Measurements from ENCODE around the gene UBAP2L. TPM values are rescaled to one million over a fixed set of nuclear protein-coding genes. Genes with fewer than 3 reads are reported as not detected.

Gene UBAP2L
- total and polyA plus RNA-seq, 11 donors: 57.4 to 142 (median 97.6) TPM

GRCh38 chr1:154174654-154175053, 46.1 kb upstream of the UBAP2L start:
- Histone ChIP-seq H3K27ac (no peak overlapping the region), H3K9me3 (no peaks in the 10 kb centered on the region), H3K4me3 (no peak overlapping the region), H3K36me3 (peaks cover 4 to 79% (median 65%) of the 10 kb centered on the region in 9 donors), H3K4me1 (peaks cover 8 to 47% (median 38%) of the 10 kb centered on the region in 12 donors), H3K27me3 (no peaks in the 10 kb centered on the region)
- WGBS, 4 donors: 96 to 98% (median 97%) methylated on average over 4 of the region's 4 CpGs
- no peak for TF ChIP-seq CTCF (IDR thresholded peaks at IDR 0.05)
- no peak for TF ChIP-seq POLR2A (IDR thresholded peaks at IDR 0.05)
- DNase-seq (no peak), ATAC-seq (no peak)
- intact Hi-C loops (cut with DNase I): loop anchor here in 1 of 10 donors (5.0 kb wide), 1 partner anchor 182 kb away; the partner anchor contains the start of gene RPS27

- WGBS, 4 donors: 29 to 42% (median 34%) methylated on average over 2 of the region's 2 CpGs
- Histone ChIP-seq H3K4me1 (peaks cover 8 to 61% (median 55%) of the 10 kb centered on the region in 12 donors), H3K27me3 (no peaks in the 10 kb centered on the region), H3K36me3 (peaks cover 4 to 77% (median 48%) of the 10 kb centered on the region in 9 donors), H3K9me3 (no peaks in the 10 kb centered on the region), H3K27ac (peak overlapping the region in 7 of 12 donors; percentile 27 to 98 (median 47)), H3K4me3 (peak overlapping the region in 1 of 12 donors; percentile 7)
- ATAC-seq (peak in 3 of 4 donors; percentile 60 to 82 (median 74)), DNase-seq (peak in 2 of 5 donors; percentile 37 to 42)
- TF ChIP-seq CTCF (IDR thresholded peaks at IDR 0.05) (no peak), POLR2A (IDR thresholded peaks at IDR 0.05) (no peak)
- intact Hi-C loops (cut with DNase I): loop anchor here in 1 of 10 donors (5.0 kb wide), 1 partner anchor 184 kb away; the partner anchor contains the start of gene RPS27
These were observed 44.4 kb upstream of the UBAP2L start for GRCh38 chr1:154176337-154176736.

DNA sequence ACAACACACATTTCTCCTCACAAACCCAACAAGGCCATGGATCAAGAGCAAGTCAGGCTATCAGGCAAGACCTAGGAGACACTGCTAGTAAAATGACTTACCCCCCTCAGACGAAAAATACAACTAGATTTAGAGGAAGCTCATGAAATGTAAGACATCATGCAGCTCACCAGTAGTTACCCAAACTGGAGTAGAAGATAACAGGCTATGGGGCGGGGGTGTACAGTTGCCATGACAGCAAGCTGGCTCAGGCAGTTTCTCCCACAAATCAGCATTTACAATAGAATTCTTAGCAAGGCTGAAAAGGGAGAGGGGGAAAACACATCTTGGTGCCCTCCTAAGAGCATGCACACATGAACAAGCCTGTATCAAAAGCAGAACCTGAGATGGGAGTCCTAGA, 42.7 kb upstream of the UBAP2L start:
- Histone ChIP-seq H3K27me3 (no peaks in the 10 kb centered on the region), H3K4me3 (peak overlapping the region in 1 of 12 donors; percentile 99), H3K27ac (peak overlapping the region in 2 of 12 donors; percentile 63 to 98), H3K9me3 (no peaks in the 10 kb centered on the region), H3K36me3 (peaks cover under 1 to 60% (median 31%) of the 10 kb centered on the region in 9 donors), H3K4me1 (peaks cover 8 to 73% (median 62%) of the 10 kb centered on the region in 12 donors)
- no peak for TF ChIP-seq CTCF (IDR thresholded peaks at IDR 0.05)
- no peak for TF ChIP-seq POLR2A (IDR thresholded peaks at IDR 0.05)
- WGBS, 4 donors: 49 to 58% (median 52%) methylated on average over 2 of the region's 2 CpGs
- DNase-seq (no peak), ATAC-seq (no peak)
- intact Hi-C loops (cut with DNase I): loop anchor here in 1 of 10 donors (5.0 kb wide), 1 partner anchor 186 kb away; the partner anchor contains the start of gene RPS27

- WGBS, 4 donors: 68 to 73% (median 69%) methylated on average over 10 of the region's 10 CpGs
- ATAC-seq (no peak), DNase-seq (no peak)
- intact Hi-C loops (cut with DNase I): loop anchor here in 1 of 10 donors (5.0 kb wide), 1 partner anchor 187 kb away; the partner anchor contains the start of gene RPS27
- peak overlapping the region in 7 of 12 donors; percentile 2 to 98 (median 31) for H3K27ac ChIP-seq
- H3K27me3 ChIP-seq: no peaks in the 10 kb centered on the region
- peaks cover 8 to 78% (median 66%) of the 10 kb centered on the region in 12 donors for H3K4me1 ChIP-seq
- peaks cover 0 to 49% (median 20%) of the 10 kb centered on the region in 9 donors for H3K36me3 ChIP-seq
- H3K4me3 ChIP-seq: peak overlapping the region in 2 of 12 donors; percentile 1 to 99
- no peak for TF ChIP-seq CTCF (IDR thresholded peaks at IDR 0.05)
- TF ChIP-seq POLR2A (IDR thresholded peaks at IDR 0.05): no peak
- no peaks in the 10 kb centered on the region for H3K9me3 ChIP-seq
These were observed 41.6 kb upstream of the UBAP2L start for GRCh38 chr1:154178911-154179811.

All from heart left ventricle (tissue), 16 donors.